ENCODE data around the gene INSYN2B.

Gene INSYN2B

DNA sequence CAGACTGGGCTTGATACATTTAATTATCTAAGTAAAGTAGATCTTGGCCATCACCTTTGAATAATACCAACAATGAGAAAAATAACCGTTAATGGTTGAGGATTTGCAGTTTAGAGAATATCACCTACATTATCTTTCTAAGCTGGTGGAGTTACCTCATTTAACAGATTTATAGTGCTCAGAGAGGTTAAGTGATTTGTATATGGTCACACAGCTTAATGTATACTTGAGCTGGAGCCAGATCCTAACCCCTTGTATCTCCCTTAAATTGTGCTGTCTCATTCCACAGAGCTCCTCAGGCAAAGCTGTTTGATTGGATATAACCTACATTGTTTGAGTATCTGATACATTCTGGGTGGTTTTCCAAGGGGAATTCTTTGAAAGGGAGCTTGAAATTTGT lies 57.8 kb downstream of the INSYN2B start:
- no peak for DNase-seq

DNA sequence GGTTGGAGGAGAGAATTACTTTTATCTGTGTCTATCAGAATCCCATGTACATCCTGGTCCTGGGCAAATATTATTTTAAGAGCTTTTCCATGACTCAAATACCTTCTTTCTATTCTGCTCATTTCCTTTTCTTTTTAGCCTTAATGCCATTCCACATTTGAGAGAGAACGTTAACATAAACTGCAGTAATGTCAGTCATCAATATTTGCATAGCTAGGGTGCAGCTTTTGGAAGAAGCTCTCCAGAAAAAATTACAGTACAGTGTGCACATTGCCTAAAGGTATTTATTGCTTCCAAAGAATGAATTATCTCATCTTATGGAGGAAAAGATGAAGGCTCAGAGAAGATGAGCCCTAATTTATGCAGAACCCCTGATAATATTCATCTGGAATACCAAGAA lies 58.3 kb downstream of the INSYN2B start:
- DNase-seq = no peak

DNA sequence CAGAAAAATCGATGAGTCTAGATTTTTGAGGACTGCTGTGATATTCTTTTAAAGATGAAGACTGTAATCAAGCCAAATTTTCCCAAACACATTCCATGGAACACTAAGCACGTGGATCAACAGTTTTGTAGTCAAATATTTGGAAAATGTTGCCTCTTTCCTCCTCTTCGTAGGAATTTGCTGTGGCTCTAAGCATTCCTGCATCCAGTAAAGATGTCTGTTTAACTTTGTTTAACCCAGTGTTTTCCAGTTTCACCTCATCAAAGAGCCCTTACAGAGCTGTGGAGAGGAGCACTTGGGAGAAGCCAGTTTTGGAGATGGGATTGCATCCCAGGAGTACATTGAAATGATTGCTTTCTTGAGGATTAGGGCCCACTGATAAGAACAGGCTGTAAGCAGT lies 58.9 kb downstream of the INSYN2B start:
- no peak for DNase-seq

DNA sequence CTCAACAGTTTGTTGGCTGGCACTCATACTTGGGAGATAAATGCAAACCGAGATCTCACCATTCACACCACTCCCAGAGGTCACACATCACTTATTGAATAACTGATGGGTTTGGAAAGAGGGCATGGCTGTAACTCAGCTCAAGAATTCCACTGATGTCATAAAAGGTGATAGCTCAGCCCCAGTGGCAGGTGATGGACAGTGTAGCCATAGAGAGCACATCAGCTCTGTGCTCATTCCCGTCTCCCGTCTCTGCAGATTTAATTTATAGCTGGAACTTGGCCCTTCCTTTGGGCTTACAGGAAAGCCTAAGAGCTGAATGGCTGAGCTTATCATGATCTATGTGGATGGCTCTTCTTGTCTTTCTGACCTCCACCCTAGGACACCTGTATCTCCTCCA lies 59.8 kb downstream of the INSYN2B start:
- DNase-seq = no peak

DNA sequence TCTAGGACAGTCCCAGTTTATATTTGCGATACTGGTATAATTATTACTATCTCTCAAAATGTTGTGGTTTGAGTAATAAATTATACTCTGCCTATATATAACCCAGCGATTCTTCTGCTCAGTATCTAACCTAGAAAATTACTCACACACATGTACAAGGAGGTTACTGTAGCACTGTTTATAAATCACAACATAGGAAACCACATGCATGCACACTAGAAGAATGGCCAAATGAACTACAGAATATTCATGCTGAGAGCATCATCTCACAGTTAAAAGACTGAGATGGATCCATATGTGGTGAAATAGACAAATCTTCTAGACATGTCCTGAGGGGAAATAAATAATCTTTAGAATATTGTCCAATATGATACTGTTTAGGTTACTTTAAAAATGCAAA lies 62.1 kb downstream of the INSYN2B start:
- DNase-seq = no peak

DNA sequence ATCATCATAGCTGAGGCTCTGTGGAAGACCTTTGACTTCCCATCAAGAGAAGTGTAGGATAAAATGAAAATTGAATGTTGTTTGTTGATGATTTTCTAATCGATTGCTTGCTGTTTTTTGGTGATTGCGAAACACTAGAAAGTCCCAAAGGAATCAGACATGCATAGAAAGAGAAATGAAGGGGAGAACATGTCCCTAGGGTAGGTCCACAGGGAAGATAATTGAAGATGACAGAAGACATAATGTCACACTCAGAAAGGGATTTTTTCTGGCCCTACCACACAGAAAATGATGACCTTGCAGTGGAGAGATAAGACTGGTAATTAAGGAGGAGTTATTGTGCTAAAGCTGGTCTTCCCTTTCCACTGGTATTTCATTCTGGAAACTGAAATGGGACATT lies 62.8 kb downstream of the INSYN2B start:
- no peak for DNase-seq

DNA sequence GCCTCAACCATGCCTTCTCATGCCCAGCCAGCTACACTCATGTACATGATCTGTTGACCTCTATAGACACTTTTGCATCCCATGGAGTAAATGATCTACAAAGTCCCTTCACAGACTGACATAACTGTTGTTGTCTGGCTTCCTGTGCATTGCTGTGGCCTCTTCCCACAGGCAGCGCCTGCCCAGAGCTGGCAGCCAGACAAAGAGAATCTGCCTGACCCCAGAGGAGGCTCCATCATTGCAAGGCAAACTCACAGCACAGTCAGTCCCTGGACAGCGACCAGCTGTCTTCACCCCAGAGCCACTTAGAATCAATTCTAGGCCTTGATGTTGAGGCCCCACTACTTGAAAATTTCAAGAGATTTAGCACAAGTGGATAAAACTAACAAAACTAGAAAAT lies 65.5 kb downstream of the INSYN2B start:
- no peak for DNase-seq

DNA sequence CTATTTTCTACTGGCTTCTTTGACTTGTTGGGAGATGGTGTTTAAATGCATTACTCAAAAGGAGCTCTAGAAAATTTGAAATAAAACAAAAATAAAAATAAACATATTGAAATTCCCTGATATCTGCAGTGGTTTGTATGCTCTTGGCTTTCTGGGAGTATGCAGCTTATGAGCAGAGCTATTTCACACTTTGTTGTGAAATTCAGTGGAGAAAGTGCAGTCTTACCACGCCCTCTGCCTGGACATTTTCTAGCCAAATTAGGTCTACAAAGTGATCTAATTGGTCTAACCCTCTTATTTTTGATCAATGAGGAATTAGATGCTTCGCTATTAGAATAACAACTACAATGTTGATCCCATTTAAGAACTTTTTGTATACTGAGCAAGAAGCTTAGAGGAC lies 66.8 kb downstream of the INSYN2B start:
- DNase-seq = no peak

DNA sequence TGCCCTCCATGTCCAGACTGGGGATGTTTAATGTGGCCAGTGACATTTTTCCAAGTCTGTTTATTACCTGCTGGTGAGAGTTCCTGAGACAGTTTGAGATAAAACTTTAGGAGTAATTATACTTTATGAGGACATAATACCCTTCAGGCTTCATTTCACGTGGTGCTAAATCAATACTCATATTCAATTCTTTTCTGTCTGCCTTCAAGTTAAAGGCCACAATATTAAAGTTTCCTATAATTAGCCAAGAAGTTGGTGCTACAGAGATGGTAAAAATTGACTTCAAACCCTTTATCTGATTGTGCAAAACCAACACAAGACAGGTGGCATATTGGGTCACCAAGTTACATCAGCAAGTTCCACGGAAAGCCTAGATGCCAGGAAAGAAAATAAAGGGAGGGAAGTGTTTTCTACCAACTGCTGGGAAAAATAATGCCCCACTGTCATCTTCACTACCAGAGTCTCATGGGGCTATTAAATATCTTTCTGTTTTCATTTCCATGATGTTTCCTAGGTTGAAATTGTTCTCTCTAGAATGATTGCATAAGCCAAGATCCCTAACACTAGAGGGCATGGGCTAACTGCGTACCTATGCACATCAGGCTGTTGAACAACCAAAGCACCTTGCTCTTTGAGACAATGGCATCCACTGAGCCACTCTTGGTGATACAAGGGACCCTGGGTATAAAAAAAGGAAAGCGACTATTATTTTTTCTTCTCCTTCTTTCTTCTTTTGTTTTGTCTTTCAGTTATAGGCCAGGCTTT lies 68.7 kb downstream of the INSYN2B start:
- peak; percentile 16 for DNase-seq

DNA sequence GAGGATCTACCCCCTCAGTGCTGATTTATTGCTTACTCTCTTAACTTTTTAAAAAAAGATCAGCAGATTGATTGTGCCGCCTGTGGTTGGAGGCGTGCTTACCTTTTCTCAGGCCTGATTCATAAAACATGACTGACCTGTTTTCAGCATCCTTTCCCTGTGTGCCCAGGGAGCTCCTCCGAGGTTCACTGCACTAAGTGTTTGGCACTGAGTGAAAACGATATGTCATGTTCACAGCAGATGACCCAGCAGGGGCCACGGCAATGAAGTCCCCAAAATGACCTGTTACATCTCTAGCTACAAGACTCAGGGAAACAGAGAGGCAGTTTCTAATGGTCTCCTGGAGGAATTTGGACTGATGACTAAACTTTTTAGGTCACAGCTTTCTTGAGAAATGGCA lies 69.9 kb downstream of the INSYN2B start:
- no peak for DNase-seq

DNA sequence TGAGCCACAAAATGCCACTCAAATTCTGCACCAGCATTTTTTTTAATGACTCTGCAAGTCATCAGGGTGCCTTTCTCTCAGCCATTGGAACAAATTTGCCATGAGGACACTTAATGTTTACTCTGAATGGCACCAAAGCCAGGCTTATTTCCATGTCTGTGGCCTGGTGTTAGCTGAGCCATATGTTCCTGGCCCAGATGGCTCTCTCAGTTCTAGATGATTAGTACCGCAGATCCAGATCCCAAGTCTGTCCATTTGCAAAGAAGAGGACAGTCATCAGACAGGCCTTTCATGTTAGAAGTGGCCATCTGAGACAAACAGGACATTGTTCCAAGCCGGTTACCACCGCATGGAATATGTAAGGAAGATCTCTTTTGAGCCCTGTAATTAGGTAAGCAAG lies 70.3 kb downstream of the INSYN2B start:
- DNase-seq = no peak

DNA sequence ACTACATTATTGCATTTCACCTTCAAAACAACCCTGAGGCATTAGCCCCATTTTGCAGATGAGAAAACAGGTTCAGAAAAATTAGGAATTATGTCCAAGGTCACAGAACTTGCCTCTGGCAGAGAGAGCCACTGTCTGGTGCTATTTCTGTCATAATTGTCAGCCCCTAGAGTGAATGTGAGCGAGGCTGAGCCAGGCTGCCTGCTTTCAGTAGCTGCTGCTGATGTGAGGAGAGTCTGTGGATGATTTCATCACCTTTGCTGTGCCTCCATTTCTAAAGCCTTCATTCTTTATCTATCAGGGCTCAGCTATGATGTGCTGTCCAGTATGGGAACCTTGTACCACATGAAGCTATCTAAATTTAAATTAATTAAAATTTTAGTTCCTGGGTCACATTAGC lies 71.4 kb downstream of the INSYN2B start:
- DNase-seq = no peak

DNA sequence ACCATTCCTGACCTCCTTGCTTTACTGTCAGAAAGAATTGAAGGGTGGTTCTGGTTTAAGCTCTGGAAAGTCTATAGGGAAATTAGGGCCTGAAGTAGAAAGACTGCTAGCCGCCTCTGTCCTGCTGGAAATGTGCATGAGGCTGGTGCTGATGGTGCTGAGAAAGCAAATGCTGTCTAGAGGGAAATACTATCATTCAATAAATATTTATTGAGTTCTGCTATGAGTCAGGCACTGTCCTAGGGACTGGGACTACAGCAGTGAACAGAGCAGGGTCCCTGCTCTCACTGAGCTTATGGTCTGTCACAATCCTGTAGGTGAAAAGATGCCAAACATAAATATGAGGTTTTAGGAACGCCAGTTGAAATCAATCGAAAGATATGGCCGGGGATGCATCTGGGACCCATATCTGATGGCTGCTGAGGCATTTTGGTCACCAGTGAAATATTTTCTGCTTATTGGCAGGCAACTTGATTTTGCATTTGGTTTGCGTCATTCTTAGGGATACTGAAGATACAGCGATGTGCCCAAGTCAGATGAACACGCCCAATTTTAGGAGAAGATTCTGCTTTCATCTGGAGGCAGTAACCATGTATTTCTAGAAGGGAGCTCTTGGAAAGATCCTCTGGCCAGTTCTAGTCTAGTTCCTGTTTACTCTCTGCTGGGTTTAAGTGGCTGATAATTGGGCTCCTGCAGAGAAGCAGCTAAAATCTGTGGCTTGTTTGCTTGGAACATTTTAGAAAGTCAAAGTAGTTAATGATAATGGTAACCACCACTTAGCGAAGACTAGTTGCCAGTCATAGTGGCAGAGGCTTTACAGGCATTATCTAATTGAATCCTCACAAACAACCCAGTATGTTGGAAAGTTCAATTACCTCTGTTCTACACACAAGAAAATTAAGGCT lies 73.3 kb downstream of the INSYN2B start:
- peak; percentile 60 for DNase-seq

DNA sequence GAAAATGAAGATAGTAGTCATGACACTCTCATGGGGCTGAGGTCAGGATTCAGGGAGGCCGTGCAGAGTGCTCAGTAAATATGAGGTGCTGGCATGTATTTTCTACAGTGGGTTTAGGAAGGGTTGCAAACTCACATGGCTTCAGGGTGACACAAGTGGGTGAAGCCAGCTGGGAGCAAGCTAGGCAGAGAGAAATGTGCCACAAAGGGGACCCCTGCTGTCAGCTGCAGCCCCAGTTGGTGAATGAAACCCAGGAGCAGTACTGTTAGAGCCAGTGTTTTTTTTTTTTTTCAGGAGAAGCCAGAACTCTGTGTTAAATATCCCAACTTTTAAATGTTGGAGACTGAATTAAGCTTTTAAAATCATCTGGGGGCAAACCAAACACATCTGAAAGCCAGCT lies 75.3 kb downstream of the INSYN2B start:
- DNase-seq = peak; percentile 18

DNA sequence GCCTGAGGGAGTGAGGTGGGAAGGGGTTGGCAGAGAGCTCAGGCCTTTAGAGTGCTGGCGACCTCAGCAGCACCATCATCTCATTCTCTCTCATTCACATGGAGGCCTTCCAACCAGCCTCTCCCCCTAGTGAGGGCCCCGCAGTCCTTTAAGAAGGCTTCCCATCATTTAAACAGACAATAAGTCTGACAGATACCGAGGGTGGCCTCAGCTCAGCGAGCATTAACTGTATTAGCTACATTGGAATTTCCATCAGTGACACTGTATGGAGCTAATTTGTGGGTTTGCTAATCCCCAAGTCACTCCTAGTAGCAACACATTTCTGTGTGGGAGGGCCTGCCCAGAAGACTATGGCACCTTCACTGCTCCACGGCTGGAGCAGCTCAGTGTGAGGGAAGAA lies 75.8 kb downstream of the INSYN2B start:
- DNase-seq = no peak

DNA sequence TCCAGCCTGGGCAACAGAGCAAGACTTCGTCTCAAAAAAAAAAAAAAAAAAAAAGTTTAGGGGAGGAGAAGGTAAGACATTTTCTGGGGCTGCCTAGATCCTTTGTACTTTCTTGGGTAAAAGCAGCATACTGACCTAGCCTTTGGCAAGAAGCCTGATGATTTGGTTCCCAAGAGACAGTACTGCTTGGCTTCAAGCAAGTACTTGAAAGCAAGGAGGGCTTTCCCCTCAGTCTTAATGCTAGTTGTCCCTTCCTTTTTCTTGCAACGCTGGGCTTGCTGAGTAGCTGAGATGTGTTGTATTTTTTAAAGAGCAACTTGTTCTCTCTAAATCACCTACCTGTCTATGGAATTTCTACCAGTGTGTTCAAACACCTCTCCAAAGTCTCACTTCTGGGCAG lies 76.2 kb downstream of the INSYN2B start:
- no peak for DNase-seq

DNA sequence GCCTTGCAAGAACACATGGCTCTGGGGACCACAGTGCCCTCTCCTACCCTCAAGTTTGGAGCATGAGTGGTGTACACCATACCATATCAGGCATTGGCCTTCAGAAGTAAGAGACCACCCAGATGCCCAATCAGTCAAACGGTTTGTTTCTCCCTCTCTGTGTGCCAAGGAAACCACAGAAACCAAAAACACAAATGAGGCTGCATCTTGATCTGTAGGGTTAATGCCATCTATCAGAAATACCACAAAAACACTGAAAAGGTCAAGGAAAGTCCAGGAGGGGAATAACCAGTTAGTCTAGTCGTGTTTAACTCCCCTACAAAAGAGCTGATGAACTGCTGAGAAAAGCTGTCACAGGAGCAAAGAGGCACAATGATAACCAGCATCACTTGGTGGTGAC lies 78.4 kb downstream of the INSYN2B start:
- DNase-seq = no peak

DNA sequence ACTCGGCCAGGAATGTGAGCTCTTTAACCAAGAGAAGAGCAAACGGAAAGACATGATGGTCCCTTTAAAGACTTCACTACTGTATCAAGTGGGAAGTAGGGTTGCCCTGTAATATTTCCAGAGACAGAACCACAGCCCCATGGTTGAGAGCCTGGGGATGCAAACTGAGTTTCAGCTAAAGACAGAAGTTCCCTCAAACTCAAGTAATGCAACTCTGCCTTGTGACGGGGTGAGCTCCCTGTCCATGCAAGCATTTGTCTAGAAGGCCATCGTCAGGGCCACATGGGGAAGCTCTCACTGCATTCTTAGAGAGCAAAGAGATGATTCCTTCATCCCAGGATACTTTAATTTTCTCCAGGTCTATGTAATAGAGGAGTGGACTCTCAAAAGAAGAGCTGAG lies 82.8 kb downstream of the INSYN2B start:
- DNase-seq = no peak

DNA sequence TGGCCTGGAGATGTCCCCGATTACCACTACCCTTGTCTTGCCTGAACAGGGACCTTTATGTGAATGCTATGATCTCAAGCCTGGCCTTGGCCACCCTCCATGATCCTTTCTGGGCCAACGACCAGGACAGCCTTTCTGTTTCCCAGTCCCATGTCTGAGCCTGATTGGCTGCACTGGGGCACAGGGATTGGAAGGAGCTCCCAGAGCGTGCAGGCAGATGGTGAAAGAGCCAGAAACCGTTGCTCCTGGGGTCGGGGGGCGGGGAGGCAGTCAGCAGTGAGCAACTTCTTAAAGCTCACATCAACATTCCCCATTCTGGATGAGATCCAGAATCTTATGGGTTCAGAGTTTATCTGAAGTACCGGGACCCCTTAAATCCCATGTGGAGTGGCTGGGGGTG lies 84.4 kb downstream of the INSYN2B start:
- DNase-seq = no peak

DNA sequence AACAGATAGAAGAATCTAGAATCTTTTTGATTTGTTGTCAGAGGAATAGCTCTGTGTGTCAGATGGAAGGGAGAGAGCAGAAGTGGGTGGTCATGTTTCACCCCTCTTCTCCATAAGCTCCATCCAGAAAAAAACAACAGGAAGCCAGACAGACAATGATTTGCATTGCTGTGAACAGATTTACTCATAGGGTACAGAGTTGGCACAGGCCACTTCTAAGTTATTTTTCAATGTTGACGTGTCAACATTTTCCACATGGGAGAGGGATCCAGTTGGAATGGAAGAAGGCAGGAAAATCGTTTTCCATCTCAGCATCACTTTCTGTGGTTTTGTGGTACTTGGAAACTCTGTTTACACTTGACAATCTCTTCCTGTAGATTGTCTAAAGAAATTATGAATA lies 86.7 kb downstream of the INSYN2B start:
- no peak for DNase-seq

DNA sequence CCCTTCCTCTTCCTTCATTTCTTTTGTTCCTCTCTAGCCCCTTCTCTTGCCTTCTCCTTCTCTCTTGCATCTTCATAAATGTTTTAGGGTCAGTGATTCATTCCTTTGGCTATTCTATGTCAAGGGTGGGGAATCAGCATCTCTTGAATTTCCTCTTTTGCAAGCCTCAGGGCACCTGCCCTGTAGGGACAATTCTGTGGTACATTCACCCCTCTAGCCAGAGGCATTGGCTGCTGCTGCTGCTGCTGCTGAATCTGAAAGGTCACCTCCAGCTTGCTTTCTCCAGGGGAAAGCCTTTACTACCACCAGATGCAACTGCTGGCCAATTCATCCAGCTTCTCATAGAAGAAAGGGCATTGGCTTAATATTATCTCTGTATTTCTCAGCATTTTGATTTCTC lies 87.3 kb downstream of the INSYN2B start:
- DNase-seq = no peak

DNA sequence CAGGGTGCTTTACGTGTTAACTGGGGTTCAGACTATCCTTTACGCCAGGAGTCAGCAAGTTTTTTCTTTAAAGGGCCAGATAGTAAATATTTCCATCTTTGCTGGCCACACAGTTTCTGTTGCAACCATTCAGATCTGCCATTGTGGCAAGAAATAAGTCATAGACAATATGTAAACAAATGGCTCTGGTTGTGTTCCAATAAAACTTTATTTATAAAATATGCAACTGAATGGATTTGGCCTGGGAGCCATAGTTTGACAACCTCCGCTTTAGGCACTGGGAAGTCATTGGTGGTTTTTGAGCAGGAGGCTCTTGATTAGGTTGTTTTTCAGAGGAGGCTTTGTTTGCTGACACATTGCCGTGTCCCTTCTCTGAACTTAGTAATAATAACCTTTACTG lies 90.7 kb downstream of the INSYN2B start:
- no peak for DNase-seq

DNA sequence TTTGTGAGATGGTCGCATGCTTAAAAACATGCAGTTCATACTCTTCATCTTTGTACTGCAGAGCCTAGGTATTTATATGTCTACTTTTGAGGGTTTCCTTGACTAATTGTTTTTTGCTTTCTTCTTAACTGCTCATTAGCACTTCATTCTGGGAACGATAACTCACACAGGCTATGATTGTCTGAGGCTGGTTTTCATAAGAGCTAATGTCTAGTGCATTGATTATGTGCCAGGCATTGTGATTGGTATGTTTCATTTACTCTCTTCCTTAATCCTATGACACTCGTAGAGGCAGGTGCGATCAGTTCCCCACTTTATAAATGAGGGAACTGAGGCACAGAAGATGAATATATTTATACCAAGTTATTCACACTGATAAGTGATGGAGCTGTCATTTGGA lies 93.6 kb downstream of the INSYN2B start:
- no peak for DNase-seq

DNA sequence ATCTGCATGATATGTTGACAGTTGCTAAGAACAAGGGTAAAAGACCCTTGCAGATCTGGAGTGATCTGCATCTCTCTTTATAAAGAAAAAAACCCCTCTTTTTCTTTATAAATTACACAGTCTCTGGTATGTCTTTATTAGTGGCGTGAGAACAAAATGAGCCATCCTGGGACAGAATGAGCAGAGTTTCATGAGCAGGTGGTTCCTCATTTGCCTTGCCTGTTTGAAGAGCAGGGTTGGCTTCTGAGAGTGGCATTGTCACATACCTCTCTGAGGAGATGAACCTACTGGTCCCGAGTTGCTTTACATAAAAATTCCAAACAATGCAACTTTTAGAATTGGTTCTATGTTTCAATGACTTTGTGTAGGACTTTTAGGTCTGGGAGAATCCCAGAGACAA lies 94.3 kb downstream of the INSYN2B start:
- DNase-seq = no peak

Data from NCI-H345 (cell line).